ENCODE results near the gene TMEM87B. TPM values are rescaled to one million over a fixed set of nuclear protein-coding genes. Genes with fewer than 3 reads are reported as not detected.

Gene TMEM87B
- total RNA-seq, 1 donor = 33.7 TPM

DNA sequence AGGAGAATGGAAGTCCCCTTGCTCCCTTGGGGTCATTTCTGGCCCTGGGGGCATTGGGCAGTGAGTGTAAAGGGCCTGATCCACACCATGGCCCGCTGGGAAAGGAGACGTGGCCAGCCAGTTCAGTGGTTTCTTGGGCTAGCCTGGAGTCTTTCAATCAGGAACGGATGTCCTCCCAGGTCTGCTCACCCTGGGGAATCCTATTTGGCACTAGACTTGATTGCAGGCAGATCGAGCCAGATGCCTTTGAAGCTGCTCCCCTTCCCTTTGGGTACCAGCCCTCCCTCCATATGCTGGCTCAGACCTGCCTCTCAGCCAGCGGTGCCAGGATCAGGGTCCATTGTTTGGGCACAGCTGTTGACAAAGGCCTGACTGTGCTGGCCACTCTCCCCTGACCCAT, 94.1 kb downstream of the TMEM87B start:
- Histone ChIP-seq H3K4me1 (ENCODE audit: insufficient read depth, low read length) (peaks cover 61% of the 10 kb centered on the region), H3K36me3 (ENCODE audit: insufficient read depth, low read length) (no peaks in the 10 kb centered on the region), H3K9me3 (ENCODE audit: low read depth, low read length) (no peaks in the 10 kb centered on the region), H3K27me3 (ENCODE audit: insufficient read depth, low read length) (no peaks in the 10 kb centered on the region), H2AFZ (ENCODE audit: low read length) (no peak overlapping the region), H3K27ac (ENCODE audit: low read depth, low read length) (peak overlapping the region; percentile 98), H3K4me2 (ENCODE audit: insufficient read depth, low read length) (no peak overlapping the region), H3K4me3 (ENCODE audit: insufficient read depth, low read length) (no peak overlapping the region), H4K20me1 (ENCODE audit: insufficient read depth, low read length) (no peaks in the 10 kb centered on the region), H3K79me2 (ENCODE audit: insufficient read depth, low read length) (peaks cover 3% of the 10 kb centered on the region)
- no peak for TF ChIP-seq CTCF (IDR thresholded peaks at IDR 0.05; ENCODE audit: extremely low read depth, low read depth, low read length)
- no peak for DNase-seq (ENCODE audit: insufficient read length, low spot score, missing footprints)

GRCh38 chr2:112149866-112150435, 94.9 kb downstream of the TMEM87B start:
- H3K4me1 ChIP-seq (ENCODE audit: insufficient read depth, low read length) = peaks cover 61% of the 10 kb centered on the region
- no peaks in the 10 kb centered on the region for H4K20me1 ChIP-seq (ENCODE audit: insufficient read depth, low read length)
- H3K4me3 ChIP-seq (ENCODE audit: insufficient read depth, low read length) = no peak overlapping the region
- H2AFZ ChIP-seq (ENCODE audit: low read length) = peak overlapping the region; percentile 42
- H3K27me3 ChIP-seq (ENCODE audit: insufficient read depth, low read length) = no peaks in the 10 kb centered on the region
- peak overlapping the region; percentile 98 for H3K27ac ChIP-seq (ENCODE audit: low read depth, low read length)
- peaks cover 3% of the 10 kb centered on the region for H3K79me2 ChIP-seq (ENCODE audit: insufficient read depth, low read length)
- H3K4me2 ChIP-seq (ENCODE audit: insufficient read depth, low read length) = peak overlapping the region; percentile 21
- H3K9me3 ChIP-seq (ENCODE audit: low read depth, low read length) = no peaks in the 10 kb centered on the region
- no peaks in the 10 kb centered on the region for H3K36me3 ChIP-seq (ENCODE audit: insufficient read depth, low read length)
- DNase-seq (ENCODE audit: insufficient read length, low spot score, missing footprints) = no peak
- no peak for TF ChIP-seq CTCF (IDR thresholded peaks at IDR 0.05; ENCODE audit: extremely low read depth, low read depth, low read length)

GRCh38 chr2:112150447-112150846, 95.4 kb downstream of the TMEM87B start:
- no peak for TF ChIP-seq CTCF (IDR thresholded peaks at IDR 0.05; ENCODE audit: extremely low read depth, low read depth, low read length)
- Histone ChIP-seq H3K79me2 (ENCODE audit: insufficient read depth, low read length) (peaks cover 3% of the 10 kb centered on the region), H3K4me3 (ENCODE audit: insufficient read depth, low read length) (no peak overlapping the region), H2AFZ (ENCODE audit: low read length) (no peak overlapping the region), H3K27ac (ENCODE audit: low read depth, low read length) (peak overlapping the region; percentile 98), H3K27me3 (ENCODE audit: insufficient read depth, low read length) (no peaks in the 10 kb centered on the region), H4K20me1 (ENCODE audit: insufficient read depth, low read length) (no peaks in the 10 kb centered on the region), H3K4me1 (ENCODE audit: insufficient read depth, low read length) (peaks cover 61% of the 10 kb centered on the region), H3K9me3 (ENCODE audit: low read depth, low read length) (no peaks in the 10 kb centered on the region), H3K36me3 (ENCODE audit: insufficient read depth, low read length) (no peaks in the 10 kb centered on the region), H3K4me2 (ENCODE audit: insufficient read depth, low read length) (peak overlapping the region; percentile 21)
- peak; percentile 96 for DNase-seq (ENCODE audit: insufficient read length, low spot score, missing footprints)

DNA sequence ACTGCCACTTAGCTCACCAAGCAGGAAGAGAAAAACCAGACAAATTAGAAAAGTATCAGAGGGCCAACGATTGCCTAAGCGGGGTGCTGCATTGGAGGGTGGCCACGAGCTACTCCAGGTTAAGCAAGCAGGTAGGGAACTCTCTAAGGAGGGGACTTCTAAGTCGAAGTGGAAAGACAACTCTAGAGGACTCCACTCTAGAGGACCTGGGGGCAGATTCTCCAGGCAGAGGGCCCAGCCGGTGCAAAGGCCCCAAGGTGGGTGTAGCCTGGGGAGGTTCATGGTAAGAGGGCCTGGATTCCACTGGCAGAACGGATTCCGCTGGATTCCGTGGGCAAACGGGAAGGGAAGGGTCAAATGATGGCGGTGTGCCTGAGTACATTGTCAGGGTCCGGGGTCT, 95.8 kb downstream of the TMEM87B start:
- no peaks in the 10 kb centered on the region for H3K9me3 ChIP-seq (ENCODE audit: low read depth, low read length)
- no peak overlapping the region for H3K4me3 ChIP-seq (ENCODE audit: insufficient read depth, low read length)
- no peaks in the 10 kb centered on the region for H3K36me3 ChIP-seq (ENCODE audit: insufficient read depth, low read length)
- no peaks in the 10 kb centered on the region for H3K27me3 ChIP-seq (ENCODE audit: insufficient read depth, low read length)
- H3K79me2 ChIP-seq (ENCODE audit: insufficient read depth, low read length) = peaks cover 3% of the 10 kb centered on the region
- H3K4me1 ChIP-seq (ENCODE audit: insufficient read depth, low read length) = peaks cover 64% of the 10 kb centered on the region
- H3K27ac ChIP-seq (ENCODE audit: low read depth, low read length) = peak overlapping the region; percentile 98
- no peak for TF ChIP-seq CTCF (IDR thresholded peaks at IDR 0.05; ENCODE audit: extremely low read depth, low read depth, low read length)
- no peaks in the 10 kb centered on the region for H4K20me1 ChIP-seq (ENCODE audit: insufficient read depth, low read length)
- no peak for DNase-seq (ENCODE audit: insufficient read length, low spot score, missing footprints)
- peak overlapping the region; percentile 17 for H3K4me2 ChIP-seq (ENCODE audit: insufficient read depth, low read length)
- H2AFZ ChIP-seq (ENCODE audit: low read length) = no peak overlapping the region
